DMS153 treated with DMSO at 0.1 percent for 48 hours (cell line): ENCODE results near the gene MPPED2.

ENCODE experiments used
- DNase-seq: peaks from one replicate; lab custom pipeline; 2025; ENCODE audit not compliant: unreplicated experiment; lab: John Stamatoyannopoulos, UW

The MPPED2 gene

DNA sequence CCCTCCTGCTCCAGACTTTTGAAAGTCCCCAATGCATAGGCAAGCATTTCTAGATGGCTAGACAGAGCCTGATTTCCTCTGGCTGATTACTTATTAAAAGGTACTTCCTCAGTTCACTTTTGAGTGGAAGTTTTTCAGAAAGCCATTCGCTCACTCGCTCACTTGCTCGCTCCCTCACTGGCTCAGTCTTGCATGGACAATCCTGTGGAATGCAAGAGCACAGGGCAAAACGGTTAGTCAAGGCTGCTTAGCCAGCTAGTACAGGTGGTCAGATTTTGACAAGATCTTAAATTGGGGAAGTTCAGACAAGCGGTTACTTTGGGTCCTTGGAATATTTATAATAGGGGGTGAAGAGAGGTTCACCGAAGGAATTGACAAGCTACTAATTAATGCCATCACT lies 162.3 kb downstream of the MPPED2 start:
- DNase-seq, result no peak

DNA sequence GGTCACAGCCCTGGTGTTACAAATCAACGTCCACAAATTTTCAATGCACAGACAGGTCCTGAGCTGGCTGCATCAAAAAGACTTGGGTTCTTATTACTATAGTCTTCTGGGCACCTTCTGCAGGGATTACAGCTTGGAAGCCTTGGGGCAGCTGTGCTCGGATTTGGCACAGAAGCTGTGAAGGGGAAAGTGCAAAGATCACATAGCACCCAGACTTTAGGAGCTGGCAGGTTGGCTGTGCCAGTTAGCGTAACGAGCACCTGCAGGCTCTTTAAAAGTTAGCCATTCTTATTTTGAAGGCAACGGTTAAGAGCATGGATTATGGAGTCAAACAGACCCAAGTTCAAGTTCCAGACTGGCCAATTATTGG lies 162.9 kb downstream of the MPPED2 start:
- no peak for DNase-seq

DNA sequence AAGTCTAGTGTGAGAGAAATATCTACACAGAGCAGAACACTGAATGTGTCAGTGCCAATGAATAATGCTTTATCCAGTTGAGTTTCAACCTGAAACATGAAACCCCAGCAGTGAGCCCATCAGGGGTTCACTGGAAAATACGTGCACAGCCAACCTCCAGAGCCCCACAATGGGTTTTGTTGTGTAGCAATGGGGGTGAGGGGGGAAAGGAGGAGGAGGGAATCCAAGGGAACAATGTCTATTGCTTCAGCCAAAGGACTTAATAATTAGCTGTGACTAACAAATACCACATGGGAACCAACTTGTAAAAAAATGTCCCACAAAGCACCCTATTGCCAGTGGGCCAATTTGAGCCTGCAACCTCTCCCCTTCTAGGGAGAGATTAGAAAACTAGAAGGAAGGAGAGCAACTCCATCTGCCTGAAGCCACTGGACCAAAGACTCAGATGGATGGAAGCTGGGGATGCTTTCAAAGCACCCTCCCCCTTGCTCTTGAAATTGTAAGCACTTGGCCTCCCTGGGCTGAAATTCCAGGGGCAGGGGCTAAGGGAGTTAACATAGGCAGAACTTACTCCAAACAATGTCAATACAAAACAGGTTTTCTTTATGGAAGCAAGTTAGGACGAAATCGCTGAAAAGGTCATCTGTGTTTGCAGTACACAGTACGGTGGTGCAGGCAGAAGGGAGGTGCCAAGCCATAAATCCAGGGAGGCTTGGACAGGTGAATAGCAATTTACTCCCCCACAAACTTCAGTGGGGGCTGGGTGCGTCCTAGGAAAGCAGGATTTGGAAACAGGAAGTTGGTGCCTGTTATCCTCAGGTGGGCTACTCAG lies 163.5 kb downstream of the MPPED2 start:
- DNase-seq, result no peak

DNA sequence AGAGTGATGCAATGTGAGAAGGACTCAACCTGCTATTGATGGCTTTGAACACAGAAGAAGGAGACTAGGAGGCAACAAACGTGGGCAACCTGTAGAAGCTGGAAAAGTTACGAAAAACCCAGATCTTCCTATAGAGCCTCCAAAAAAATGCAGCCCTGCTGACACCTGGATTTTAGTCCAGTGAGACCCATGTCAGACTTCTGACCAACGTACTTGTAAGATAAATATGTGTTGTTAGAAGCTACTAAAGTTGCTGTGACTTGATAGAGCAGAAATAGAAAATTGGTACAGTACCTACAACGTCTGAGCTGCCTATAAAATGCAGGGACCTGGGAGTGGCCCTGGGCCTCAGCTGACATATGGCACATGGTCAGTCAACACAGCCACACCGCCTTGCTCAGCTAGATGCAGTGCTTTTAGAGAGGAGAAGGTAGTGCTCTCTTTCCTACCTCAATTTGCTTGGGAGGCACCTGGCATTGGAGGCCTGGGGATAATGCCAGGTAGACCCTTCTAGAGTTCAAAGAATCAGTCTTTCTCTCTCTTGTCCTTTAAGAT lies 165.8 kb downstream of the MPPED2 start:
- DNase-seq, result no peak

DNA sequence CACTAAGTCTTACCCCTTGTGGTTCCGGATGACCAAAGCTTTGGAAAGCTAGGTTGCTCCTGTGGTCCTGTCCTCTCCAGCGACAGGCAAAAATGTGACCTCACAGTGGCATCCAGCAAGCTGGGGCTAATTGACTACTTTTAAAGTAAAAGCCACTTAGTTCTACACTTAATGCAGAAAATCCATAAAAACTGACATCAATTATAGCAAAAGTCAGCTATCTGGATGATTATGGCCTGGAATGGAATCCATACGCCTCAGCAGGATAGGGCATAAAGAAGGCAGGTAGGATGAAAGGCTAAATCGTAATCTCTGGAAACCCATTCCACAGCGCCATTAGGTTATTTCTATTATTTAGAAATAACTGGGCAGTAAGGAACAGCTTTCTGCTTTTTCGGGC lies 171.3 kb downstream of the MPPED2 start:
- no peak for DNase-seq

DNA sequence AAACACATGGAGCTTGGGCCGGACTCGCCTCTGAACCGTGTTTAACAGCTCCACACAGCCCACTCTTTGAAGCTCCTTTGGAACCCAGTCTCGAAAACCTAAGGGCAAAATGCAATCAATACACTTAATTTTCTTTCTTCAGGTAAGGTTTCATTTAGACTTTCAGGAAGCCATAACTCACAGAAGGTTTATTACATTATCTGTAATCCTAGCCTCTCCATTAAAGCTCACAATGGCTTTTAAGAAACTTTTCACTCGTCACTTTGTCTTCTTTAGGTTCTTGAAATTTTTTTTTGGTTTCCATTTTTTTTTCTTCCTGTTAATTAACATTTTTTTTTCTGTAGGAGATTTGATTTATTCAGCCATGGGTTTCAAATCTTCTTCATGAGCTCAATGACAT lies 171.9 kb downstream of the MPPED2 start:
- no peak for DNase-seq

DNA sequence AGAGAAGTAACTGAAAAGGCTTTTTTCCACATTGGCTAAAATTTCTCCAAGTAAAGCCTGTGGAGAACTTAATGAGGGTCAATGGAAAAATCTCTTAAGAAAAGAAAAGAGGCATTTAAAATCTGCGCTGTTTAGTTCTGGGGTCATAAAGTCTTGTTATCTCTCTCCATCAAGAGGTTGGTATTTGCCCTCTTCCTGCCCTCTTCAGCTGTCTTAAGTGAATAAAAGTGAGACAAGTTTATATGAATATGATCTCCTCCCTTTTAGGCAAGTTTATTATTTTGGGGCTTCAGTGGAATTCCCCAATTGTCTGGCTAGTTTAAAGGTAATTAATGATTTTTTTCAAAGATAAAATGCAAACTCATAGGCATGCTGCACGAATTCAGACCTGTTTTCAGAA lies 173.6 kb downstream of the MPPED2 start:
- DNase-seq, result no peak

DNA sequence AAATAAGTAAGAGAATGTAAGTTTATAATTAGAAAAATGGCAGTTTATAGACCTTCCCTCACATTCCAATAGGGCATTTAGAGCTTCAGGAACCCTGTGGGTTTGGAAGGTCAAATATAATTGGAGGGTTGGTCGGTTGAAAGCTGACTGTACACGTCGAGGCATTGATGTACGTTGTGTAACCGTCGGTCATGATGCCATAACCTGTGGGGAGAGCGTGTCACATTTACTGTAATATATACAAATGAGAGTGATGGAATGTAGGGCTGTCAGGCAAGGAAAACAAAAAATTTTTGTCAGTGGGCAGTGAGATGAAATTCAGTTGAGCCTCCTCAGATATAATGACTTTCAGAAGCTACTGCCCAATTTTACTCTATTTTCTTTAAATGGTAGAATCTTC lies 174.8 kb downstream of the MPPED2 start:
- no peak for DNase-seq

DNA sequence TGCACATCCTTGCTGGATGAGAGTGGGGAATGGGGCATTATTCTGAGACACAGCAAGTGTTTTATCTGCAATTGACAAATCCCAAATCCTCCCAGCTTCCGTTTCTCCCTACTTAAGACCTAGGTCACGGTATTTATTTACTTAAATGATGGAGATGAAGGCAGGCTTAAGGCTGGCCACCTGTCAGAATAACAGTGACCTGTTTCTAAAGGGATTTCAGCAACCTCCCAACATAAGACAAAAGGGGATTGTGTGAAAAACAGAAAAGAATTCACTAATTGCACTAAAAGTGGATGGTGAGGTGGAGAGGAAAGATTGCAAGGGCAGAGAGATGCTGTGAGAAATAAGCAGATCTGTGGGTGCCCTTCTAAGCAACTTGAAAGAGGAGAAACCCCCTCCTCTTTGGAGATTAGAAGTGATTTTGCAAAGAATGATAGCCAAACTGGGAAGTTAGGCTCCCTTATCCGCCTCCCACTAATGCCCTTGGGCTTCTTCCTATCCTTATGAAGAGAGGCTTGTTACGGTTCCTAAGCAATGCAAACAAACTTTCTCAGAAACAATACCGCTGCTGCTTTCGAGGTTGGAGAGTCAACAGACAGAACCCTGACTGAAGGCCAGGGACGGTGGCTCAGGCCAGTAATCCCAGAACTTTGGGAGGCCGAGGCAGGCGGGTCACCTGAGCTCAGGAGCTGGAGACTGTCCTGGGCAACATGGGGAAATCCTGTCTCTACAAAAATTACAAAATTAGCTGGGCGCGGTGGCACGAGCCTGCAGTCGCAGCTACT lies 179.0 kb downstream of the MPPED2 start:
- no peak for DNase-seq

DNA sequence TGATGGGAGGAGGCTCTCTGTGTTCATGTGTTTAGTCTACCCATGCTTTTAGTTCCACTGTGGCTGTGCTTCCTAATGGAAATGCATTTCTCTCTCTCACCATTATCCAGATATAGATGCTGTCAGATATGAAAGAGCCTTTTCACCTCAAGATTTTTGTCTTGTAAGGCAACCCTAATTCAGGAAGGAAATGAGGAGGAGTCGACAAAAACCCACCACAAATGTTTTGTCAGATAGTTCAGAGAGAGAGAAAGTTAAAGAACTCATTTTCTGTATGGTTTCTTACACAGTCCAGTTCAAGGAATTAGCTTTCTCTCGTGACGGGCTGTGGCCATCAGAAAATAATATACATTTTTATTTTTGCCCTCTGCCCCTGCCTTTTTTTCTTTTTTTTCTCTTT lies 180.8 kb downstream of the MPPED2 start:
- DNase-seq, result no peak

DNA sequence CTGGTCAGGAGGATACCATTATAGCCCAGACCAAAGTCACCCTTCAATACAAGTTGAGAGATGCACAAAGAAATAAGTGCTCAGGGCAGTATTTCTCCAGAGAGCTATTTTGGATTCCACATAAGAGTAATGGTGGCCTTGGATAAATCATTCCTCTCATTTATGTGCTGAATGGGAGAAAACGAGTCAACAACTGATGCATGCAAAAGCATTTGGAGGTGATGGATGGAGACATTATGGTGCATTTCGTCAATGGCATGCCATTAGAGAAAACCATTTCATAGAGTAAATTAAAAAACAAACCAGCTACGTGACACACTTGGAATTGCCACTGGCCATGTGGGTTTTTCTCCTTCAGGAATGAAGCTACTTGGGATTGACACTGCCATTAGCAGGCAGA lies 182.0 kb downstream of the MPPED2 start:
- no peak for DNase-seq

DNA sequence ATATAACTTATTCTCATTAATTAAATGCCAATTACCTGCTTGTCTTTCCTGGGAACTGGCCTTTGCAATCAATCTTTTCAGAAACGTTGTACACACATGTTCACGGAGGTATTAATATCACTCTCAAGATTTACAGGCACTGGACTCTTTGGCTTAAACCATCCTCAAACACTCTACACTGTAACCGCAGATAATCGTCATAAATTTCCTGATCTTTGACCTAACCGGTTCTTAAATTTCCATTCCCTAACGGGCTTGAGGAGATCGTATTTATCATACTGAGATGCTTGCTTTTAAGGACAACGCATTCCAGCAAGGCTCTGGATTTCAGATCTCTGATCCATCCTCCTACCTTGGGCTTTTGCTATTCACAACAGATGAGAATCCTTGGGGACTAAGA lies 190.4 kb downstream of the MPPED2 start:
- DNase-seq, result no peak

DNA sequence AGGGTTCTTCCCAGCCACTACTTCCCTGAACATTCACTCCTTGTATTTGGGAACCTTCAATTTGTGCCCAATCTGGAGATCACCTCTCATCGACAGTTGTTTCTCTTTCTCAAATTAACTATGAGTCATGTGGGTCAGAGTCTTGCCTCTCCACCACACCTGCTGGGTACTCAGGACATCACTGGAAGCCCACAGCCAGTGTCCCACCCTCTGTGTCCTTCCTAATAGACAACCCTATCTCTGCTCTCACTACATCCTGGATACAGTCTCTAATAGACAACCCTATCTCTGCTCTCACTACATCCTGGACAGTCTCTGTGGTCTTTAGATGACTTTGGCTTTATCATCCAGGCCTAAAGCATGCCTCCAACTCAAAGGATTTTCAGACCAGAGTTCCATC lies 193.1 kb downstream of the MPPED2 start:
- DNase-seq, result no peak

DNA sequence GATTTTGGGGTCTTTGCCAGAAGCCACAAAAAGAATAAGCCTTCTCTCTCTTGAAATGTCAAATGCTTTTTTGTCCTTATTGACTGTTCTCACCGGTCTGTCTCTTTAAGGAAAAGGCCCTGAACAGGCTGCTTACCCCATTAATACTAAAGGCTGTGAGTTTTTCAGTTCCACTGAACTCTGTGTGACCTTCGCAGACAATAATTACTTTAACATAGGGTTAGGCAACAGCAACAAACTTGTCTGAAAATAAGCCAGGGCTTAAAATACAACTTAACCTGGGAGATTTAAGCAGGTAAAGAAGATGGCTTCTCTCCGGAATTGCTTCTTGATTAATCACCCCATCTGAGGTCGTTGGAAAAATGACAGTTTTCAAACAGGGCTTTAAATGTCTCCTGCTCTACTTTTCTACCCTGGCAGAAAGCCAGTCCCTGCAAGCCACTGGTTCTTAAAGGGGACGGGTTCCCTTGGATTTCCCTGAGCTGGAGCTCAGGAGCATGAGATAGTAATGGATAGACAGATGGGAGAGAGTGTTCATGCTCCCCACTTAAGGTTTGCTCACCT lies 193.8 kb downstream of the MPPED2 start:
- no peak for DNase-seq

DNA sequence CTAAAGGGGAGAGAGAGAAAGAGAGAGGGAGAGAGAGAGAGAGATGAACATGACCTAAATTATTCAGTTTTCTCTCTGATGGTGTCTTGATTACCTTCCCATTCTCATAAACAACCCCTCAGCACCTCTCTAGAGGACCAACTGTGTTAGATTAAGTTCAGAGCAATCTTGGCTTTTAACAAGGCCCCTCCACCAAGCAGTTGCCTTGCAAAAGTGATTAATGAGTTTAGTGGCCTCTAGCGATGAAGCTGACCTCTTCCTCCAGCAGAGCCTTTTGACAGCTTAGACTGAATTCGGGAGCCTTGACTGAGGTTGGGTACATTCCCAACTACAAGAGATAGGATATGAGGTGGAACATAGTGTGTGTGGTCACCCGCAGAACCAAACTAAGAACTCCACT lies 197.2 kb downstream of the MPPED2 start:
- no peak for DNase-seq

DNA sequence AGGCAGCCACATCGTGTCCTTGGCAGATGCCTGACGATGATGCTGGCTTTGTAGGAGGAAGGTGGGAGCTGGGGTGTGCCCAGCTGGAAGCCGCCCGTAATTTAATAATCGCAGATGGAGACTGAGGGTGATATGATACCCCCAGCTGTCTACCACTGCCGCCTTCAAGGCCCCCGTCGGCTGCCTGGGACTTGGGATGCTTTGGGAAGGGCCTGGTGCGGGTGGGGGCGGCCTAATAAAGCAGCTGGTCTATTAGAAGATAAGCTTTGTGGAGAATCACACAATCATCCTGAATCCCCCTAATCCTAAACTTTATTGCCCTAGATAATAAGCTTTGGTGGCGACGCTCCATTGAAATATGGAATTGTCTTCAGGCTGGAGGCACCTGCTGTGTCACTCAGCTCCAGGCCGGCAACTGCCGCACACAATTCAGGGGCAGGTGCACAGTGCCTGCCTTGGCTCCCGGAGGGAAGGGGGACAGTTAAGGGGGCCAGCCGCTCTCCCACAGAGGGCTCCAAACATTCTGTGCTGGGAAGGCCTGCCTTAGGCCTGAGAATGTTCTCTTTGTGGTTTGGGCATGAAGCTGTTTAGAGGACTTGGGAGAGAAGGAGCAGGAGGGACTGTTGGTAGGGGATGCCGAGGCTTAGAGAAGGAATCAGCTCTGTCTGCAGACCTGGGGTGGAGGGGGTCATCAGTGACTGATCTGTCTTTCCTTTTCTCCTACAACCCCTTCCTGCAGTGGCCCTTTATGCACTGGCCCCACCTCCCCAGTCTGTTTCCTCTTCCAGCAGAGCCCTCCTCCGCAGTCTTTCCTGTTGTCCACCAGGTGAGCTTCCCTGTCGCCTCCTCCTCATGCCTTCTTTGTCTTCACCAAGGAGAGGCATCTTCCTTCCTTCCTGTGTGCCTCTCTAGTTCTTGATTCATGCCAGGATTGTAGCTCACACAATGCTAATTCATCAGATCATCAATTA lies 198.0 kb downstream of the MPPED2 start:
- no peak for DNase-seq

DNA sequence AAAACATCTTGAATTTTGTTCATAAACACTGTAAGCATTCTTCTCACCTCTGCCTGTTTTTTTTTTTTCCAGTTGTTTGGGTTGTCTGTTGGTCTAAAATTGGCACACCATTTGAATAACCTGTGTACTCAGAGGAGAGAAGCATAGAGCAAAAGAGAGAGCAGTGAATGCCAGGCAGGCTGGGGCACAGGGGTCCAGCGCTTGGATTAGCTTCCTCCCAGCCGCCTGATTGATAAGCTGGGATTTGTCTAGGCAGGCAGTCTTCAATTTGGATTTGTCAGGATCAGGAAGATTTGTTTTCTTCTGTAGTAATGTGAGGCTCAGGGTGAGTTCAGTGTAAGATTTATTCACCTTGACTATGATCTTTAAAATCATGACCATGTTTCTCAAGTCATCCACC lies 204.3 kb downstream of the MPPED2 start:
- DNase-seq, result no peak

DNA sequence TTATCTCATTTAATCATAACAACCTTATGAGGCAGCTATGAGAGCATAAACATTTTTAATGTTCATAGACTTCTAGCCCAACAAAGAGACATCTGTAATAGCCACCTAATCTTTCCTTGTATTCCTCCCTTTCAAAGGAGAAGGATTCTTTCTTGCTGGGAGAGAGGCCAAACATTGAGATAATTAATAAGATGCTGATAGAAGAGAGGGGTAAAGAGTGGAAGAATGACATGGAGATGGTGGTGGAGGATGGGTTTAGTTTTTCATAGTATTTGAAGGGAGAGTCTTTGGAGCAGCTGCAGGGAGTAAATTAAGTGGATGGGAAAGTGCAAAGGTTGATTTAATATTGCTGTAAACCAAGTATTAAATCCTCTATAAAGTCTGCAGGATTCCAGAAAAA lies 205.3 kb downstream of the MPPED2 start:
- DNase-seq, result no peak

DNA sequence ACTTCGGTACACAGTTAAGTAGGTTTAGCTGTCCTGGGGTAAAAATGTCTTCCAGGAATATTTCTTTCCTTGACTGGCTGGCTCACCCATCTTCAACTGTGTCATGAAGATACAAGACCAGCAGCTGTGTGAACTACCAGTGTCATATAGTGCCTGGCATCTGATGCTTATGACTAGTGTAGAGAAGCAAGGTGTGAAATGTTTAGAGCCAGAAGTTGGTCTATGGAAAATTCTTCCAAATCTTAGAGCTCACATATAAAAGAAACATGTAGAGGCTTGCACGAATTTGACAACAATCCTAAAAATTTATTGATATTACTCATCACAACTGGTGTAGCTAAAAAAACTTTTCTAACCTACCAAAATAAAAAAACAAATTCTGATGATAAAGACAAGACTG lies 208.8 kb downstream of the MPPED2 start:
- DNase-seq, result no peak

DNA sequence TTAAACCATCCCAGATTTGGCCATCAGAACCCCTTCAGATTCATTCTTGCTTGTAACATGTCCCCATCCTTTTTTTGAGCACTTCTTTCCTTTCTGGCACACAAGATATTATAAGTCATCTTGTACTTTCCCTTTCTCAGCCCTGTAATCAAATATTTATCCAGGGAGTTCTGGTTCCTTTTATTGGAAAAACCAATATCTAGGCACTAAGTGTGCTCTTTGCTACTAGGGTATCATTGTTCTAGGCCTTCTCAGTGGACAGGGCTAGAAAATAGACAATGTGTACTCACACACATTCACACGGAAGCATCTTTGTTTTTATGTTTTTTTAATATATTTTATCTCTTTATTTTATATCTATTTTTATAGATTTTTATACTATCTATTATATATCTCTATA lies 216.0 kb downstream of the MPPED2 start:
- DNase-seq, result no peak

DNA sequence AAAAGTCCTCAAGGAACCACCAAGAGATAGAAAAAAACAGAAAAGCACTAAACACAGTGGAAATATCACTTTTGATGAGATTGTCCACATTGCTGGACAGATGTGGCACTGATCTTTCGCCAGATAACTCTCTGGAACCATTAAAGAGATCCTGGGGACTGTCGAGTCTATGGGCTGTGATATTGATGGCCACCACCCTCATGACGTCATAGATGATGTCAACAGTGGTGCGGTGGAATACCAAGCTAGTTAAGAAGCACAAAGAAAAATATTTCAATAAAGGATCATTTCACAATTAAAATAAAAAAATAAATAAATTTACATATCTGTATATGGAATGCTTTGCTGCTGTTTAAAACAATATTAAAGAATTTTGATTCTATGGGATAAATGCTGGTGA lies 217.8 kb downstream of the MPPED2 start:
- DNase-seq, result no peak
